HG02610 (cell line): ENCODE data around the gene HOXA5.

Experiments used
- ATAC-seq: cut with Tn5 transposase; IDR thresholded peaks from one replicate; pipeline ENCODE4 v1.9.1; 2021; ENCODE audit warnings: mild to moderate bottlenecking, moderate library complexity; ENCODE audit not compliant: unreplicated experiment

Gene HOXA5

GRCh38 chr7:27122077-27122910 lies 21.2 kb downstream of the HOXA5 start:
- ATAC-seq = no peak

- ATAC-seq = no peak
Observed at GRCh38 chr7:27121684-27122076, 21.8 kb downstream of the HOXA5 start.

GRCh38 chr7:27119412-27119911 lies 24.0 kb downstream of the HOXA5 start:
- ATAC-seq = no peak

GRCh38 chr7:27118580-27118979 lies 24.9 kb downstream of the HOXA5 start:
- no peak for ATAC-seq

GRCh38 chr7:27117887-27118491 lies 25.5 kb downstream of the HOXA5 start:
- no peak for ATAC-seq

- no peak for ATAC-seq
Observed at GRCh38 chr7:27116962-27117886, 26.3 kb downstream of the HOXA5 start.

- no peak for ATAC-seq
Observed at GRCh38 chr7:27116031-27116961, 27.2 kb downstream of the HOXA5 start.

GRCh38 chr7:27115221-27116026 lies 28.1 kb downstream of the HOXA5 start:
- ATAC-seq = no peak

- ATAC-seq = no peak
Observed at GRCh38 chr7:27114881-27115220, 28.6 kb downstream of the HOXA5 start.

GRCh38 chr7:27113991-27114769 lies 29.3 kb downstream of the HOXA5 start:
- no peak for ATAC-seq

GRCh38 chr7:27112955-27113949 lies 30.2 kb downstream of the HOXA5 start:
- no peak for ATAC-seq

- ATAC-seq = no peak
Observed at GRCh38 chr7:27112361-27112760, 31.1 kb downstream of the HOXA5 start.

GRCh38 chr7:27111751-27112277 lies 31.7 kb downstream of the HOXA5 start:
- ATAC-seq = no peak

- ATAC-seq = no peak
Observed at GRCh38 chr7:27111042-27111750, 32.3 kb downstream of the HOXA5 start.

- no peak for ATAC-seq
Observed at GRCh38 chr7:27110186-27111031, 33.1 kb downstream of the HOXA5 start.
